Ishikawa (cell line): ENCODE data around the gene AGPAT3.

Experiments used
- CEBPB ChIP-seq: IDR thresholded peaks from 2 replicates; pipeline ENCODE4 v1.6.1; 2012
- CREB1 ChIP-seq: IDR thresholded peaks from 2 replicates; pipeline ENCODE4 v1.6.1; 2012; ENCODE audit warnings: low read depth
- EGR1 ChIP-seq: IDR thresholded peaks from 2 replicates; pipeline ENCODE4 v1.6.1; 2012
- EP300 ChIP-seq: IDR thresholded peaks from 2 replicates; pipeline ENCODE4 v1.6.1; 2012; ENCODE audit warnings: borderline replicate concordance
- FOXM1 ChIP-seq: IDR thresholded peaks from 2 replicates; pipeline ENCODE4 v1.6.1; 2012; ENCODE audit warnings: low read depth, borderline replicate concordance
- NFIC ChIP-seq: IDR thresholded peaks from 2 replicates; pipeline ENCODE4 v1.6.1; 2012
- RAD21 ChIP-seq: IDR thresholded peaks from 2 replicates; pipeline ENCODE4 v1.6.1; 2012; ENCODE audit warnings: low read depth
- REST ChIP-seq: IDR thresholded peaks from 2 replicates; pipeline ENCODE4 v1.6.1; 2012; ENCODE audit warnings: low read depth, mild to moderate bottlenecking
- TAF1 ChIP-seq: IDR thresholded peaks from 2 replicates; pipeline ENCODE4 v1.6.1; 2012; ENCODE audit warnings: low read depth, mild to moderate bottlenecking
- TCF12 ChIP-seq: IDR thresholded peaks from 2 replicates; pipeline ENCODE4 v1.6.1; 2012; ENCODE audit warnings: low read depth
- TEAD4 ChIP-seq: IDR thresholded peaks from 2 replicates; pipeline ENCODE4 v1.6.1; 2012
- USF1 ChIP-seq: IDR thresholded peaks from 2 replicates; pipeline ENCODE4 v1.6.1; 2012
- YY1 ChIP-seq: IDR thresholded peaks from 2 replicates; pipeline ENCODE4 v1.6.1; 2012; ENCODE audit warnings: low read depth
- ZBTB7A ChIP-seq: IDR thresholded peaks from 2 replicates; pipeline ENCODE4 v1.6.1; 2012; ENCODE audit warnings: low read depth
- TF ChIP-seq, protein P1 (sequence below): IDR thresholded peaks from 2 replicates; pipeline ENCODE4 v1.6.1; 2012

Gene AGPAT3

GRCh38 chr21:43867332-43867703, 2.3 kb downstream of the AGPAT3 start:
- TF ChIP-seq CREB1 (no peak), TEAD4 (no peak), FOXM1 (no peak), EGR1 (no peak), YY1 (no peak), USF1 (no peak), REST (no peak), CEBPB (no peak), EP300 (no peak)

DNA sequence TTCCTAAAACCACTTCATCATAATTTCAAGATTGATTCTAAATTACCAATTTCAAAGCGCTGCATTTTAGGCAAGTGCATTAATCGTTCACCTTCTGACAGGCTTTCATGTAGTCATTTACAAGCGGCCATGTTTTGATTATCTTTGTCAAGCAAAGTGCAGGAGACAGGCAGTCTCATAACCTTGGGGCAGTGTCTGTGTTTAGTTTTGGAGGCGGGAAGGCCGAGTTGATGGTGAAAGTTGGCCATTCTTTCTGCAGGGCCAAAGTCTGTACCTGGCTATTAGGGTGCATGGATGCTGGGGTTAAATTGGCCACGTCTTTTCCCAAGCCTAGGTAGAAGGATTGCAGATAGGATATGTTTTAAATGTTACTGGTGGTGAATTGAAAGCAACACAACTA, 2.9 kb downstream of the AGPAT3 start:
- TF ChIP-seq RAD21 (no peak), FOXM1 (no peak), TAF1 (no peak), EP300 (no peak), CEBPB (no peak), ZBTB7A (no peak), REST (no peak), TEAD4 (no peak), NFIC (no peak), TCF12 (no peak), EGR1 (no peak), YY1 (no peak), USF1 (no peak), CREB1 (no peak)
- TF ChIP-seq, protein P1, sequence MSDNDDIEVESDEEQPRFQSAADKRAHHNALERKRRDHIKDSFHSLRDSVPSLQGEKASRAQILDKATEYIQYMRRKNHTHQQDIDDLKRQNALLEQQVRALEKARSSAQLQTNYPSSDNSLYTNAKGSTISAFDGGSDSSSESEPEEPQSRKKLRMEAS, result no peak

DNA sequence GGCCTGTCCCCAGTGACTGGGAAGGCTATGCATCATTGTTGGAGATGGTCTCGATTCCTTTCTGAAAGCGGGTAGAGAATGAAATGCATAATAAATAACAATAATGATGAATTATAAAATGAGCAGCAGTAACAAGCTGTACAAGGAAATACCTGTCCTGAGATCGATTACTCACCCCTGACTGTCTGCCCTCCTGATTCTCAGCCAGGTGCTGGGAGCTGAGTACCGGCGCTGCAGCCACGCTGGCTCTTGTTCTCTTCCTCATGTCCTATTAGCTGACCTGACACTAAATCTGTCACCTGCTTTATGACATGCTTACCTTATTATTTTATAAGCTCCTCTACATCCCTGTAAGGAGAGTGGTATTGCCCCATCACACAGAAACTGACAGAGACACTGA, 3.4 kb downstream of the AGPAT3 start:
- no peak for TF ChIP-seq EGR1
- TF ChIP-seq USF1, result no peak
- TF ChIP-seq NFIC, result no peak
- no peak for TF ChIP-seq YY1

DNA sequence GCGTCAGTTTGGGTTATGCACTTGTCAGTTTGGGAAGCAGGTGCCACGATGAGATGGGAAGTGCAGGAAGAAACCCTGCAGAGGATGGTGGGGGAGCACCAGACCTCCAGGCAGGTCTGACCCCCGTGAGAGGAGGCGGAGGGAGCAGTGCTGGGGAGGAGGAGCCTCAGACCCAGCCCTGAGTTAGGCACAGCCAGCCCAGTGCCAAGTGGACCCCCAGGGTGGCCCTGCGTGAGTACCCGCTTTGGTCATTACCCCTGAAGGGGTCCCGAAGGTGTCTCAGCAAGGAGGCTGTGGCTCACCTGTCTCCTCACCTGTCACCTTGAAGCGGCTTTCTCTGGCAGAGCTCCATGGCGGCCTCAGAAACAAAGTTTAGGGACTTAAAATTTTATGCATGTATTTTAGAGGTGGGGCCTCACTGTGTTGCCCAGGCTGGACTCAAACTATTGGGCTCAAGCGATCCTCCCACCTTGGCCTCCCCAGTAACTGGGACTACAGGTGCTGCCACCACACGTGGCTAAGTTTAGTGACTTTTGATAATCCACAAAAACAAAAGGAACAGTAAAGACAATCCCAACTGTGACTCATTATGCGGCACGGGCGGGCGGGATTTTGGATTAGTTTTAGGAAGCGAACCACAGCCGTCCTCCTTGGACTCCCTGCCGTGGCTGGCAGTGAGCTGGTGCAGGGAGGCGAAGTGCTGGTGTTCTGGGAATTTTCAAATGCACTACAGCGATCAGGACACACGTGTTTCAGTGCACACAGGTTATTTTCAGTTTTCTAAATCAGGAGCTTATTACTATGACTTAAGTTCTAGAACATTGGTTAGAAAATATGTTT, 4.7 kb downstream of the AGPAT3 start:
- TF ChIP-seq TCF12, result no peak
- TF ChIP-seq FOXM1, result no peak
- no peak for TF ChIP-seq USF1
- no peak for TF ChIP-seq REST
- no peak for TF ChIP-seq NFIC
- no peak for TF ChIP-seq YY1
- no peak for TF ChIP-seq TEAD4
